Measurements from ENCODE around the gene SF1.
"Not testable (repeated sequence)": the region's sequence is repeated elsewhere in the genome, so short reads cannot be mapped to it uniquely, and the experiment has no call there.

SF1 gene, protein sequence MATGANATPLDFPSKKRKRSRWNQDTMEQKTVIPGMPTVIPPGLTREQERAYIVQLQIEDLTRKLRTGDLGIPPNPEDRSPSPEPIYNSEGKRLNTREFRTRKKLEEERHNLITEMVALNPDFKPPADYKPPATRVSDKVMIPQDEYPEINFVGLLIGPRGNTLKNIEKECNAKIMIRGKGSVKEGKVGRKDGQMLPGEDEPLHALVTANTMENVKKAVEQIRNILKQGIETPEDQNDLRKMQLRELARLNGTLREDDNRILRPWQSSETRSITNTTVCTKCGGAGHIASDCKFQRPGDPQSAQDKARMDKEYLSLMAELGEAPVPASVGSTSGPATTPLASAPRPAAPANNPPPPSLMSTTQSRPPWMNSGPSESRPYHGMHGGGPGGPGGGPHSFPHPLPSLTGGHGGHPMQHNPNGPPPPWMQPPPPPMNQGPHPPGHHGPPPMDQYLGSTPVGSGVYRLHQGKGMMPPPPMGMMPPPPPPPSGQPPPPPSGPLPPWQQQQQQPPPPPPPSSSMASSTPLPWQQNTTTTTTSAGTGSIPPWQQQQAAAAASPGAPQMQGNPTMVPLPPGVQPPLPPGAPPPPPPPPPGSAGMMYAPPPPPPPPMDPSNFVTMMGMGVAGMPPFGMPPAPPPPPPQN

DNA sequence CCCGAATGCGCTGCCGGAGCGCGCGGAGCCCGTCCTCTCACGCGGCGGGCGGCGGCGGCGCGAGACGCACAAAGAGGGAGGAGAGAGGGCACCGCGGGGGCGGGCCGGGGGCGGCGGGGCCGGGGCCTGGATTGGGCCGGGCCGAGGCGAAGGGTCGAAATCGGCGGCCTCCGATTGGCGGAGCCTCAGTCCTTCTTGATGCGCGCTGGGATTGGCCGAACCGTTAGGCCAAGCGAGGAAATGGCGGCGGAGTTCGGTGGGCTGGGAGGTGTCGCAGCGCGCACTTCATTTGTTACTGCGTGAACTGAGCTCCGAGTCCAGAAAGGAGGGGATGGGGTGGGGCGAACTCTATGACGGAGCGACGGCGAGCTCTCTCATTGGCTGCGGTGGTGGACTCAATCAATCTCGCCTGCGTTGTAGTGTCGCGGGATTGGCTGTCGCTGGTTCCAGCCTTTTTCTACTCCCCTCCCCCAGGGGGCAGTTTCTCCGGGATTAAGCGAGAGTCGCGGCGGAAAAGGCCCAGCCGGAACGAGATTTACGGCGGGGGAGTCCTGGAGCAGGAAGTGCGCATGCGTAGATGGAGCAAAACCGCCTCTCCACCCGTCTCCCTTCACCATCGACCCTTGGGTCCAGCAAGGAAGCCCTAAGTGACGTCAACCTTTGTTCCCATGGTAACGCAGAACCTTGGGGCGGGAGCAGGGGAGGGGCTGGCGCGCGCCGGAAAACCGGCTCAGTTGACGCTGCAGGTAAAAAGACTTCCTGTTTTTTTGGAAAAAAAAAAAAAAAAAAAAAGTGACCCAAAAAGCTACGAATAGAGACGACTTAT, at the start of gene SF1:
Gene SF1 (minus strand): TSS at position 70 of the 826 bp plus-strand sequence. CDS start 150 bp downstream, outside the sequence.
- DNase-seq (ENCODE audit: low read depth in 3 of 3, low spot score in 1 of 3) = peak; percentile 90 to 99 (median 98)

DNA sequence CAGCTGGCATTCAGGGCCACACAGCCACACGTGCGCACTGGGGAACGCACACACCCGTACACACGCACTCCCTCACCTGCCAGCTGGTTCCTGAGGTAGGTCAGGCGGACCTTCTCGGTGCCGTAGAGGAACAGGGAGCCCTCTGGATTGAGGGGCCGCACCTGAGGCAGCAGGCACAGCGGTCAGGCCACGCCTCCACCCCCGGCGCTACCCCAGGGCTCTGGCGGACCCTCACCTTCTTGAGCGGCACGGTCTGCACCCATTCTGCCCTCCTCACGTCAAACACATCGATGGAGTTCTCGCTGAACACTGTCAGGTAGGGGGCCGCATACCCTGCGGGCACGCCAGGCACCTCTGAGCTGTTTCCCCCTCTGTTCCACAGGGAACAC, 49.1 kb upstream of the SF1 start:
- no peak for DNase-seq (ENCODE audit: low read depth in 3 of 3, low spot score in 1 of 3)

DNA sequence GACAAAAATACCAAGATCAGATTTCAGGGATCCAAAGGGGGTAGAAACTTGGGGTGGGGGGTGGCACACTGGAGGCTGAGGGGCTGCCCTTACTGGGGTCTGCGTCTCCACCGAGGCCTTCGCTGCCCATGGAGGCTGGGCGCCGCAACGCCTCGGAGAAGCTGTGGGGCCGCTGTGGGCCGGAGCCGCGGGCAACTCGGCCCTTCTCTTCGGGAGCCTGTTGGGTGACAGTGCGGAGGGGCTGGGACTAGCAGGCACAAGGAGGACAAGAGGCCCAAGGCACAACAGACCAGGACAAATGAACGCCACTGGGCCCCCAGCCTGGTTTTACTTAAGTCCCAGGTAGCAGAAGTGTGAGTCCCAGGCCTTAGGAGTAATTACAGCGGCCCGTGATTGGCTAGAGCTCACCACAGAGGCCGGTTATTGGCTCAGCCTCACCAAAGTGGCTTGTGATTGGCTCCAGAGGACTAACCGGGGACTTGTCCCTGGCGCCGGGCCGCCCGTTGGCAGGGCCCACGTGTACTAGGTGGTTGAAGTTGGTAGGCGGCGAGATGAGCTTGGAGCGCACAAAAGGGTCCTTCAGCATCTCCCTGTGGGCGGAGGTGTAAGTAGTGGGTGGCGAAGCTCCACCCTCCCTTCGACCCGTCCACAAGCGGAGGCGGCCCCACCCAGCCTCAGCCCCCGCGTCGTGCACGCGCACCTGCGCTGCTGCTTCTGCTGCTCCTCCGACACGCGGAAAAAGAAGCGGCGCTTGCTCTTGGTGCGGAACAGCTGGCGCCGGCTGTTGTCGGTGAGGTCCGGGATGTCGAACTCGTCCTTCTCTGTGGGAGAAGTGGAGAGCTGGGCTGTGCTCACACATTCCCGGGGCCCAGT, 48.5 kb upstream of the SF1 start:
- no peak for DNase-seq (ENCODE audit: low read depth in 3 of 3, low spot score in 1 of 3)

DNA sequence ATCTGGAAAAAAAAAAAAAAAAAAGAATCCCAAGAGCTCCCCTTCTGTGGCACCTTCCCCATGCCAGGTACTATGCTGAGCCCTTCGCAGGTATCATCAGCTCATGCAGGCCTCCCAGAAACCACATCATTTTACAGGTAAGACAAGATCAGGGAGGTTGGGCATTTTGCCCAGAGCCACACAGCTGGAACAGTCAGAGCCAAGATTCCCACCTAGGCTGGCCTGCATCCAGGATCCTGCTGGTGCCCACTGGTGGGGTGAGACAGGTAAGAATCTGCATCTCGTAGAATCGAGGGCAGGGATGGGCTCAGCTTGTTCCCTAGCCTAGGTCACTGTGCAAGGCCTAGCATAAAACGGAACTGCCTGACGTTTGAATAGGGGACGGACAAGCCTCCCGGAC, 47.7 kb upstream of the SF1 start:
- DNase-seq (ENCODE audit: low read depth in 3 of 3, low spot score in 1 of 3) = no peak

DNA sequence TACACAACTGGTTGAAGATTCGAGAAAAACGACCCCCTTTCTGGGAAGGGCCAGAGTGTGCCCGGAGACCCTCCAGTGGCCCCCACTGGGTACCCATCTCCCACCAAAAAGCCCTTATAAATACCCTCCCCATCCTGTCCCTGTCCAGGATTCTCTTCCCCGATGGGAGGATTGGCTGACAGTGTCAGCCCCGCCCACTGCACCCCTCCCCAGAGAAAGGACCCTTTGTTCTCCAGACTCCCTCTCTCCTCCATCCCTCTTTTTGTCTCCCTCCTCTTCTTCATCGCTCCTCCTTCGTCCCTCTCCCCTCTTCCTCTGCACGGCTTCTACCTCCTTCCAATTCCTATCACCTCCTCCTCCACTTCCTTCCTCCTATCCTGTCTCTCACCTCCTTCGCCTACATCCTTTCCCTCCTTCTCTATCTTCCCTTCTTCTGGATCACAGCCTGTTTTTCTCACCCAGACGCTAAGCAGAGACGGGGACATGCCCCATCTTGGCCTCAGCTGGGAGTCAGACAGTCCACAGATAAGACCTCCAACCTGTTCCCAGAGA, 45.3 kb upstream of the SF1 start:
- DNase-seq (ENCODE audit: low read depth in 3 of 3, low spot score in 1 of 3) = no peak

DNA sequence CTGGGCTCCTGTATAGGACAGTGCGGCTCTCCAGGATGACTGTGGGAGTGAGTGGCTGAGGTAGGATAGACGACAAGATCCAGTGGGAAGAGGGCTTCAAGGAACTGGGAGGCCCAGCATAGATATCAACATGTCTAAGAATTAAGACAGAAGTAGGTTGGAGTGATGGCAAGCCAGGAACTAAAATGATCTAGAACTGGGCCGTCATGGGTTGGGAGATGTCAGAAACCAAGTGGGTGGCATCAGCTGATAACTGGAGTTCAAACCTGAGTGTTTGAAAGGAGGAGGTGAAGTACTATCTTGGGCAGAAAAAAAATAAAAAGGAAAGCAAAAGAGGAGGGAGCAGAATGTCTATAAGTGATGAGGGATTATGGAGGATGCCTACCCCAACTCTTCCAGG, 39.1 kb upstream of the SF1 start:
- no peak for DNase-seq (ENCODE audit: low read depth in 3 of 3, low spot score in 1 of 3)

DNA sequence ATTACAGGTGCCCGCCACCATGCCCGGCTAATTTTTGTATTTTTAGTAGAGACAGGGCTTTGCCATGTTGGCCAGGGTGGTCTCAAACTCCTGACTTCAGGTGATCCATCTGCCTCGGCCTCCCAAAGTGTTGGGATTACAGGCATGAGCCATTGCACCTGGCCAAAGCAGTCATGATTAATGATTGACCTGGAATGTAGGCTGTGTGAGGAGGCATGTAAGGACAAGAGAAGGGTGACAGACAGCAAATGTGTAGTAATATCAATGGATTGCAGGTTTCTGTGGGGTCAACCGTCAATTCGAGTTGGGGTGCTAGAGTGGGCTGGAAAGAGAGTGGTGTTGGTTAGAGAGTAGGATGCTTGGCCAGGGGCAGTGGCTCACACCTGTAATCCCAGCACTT, 37.1 kb upstream of the SF1 start:
- DNase-seq (ENCODE audit: low read depth in 3 of 3, low spot score in 1 of 3) = not testable (repeated sequence)

DNA sequence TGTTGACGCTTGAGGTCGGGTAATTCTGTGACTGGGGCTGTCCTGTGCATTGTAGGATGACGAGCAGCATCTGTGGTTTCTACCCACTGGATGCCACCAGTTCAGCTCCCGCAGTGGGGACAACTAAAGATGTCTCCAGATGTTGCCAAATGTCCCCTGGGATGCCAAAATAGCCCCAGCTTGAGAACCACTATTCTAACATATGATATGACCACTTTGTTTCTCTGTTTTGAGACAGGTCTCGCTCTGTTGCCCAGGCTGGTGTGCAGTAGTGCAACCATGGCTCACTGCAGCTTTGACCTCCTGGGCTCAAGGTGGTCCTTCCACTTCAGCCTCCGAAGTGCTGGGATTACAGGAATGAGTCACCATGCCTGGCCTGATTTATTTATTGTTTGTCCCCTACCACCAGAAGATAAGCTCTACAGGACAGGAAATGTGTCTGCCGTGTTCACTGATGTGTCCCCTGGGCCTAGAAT, 36.4 kb upstream of the SF1 start:
- no peak for DNase-seq (ENCODE audit: low read depth in 3 of 3, low spot score in 1 of 3)

DNA sequence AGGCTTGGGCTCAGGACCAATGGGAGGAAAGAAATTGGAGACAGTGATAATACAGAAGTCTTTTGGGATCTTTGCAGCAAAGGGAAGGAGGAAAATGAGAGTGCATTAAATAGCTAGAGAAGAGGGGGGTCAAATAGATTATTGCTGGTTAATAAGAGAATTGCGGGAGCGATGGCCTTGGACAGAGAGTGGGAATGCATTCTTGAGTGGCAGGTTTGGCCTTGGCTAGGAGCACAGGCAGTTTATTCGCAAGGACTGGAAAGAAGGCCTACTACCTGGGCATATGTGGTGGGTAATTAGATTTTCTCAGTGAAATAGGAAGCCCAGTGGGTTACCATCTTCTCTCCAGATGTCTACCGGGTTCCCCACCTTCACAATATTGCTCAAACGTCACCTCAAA, 35.5 kb upstream of the SF1 start:
- no peak for DNase-seq (ENCODE audit: low read depth in 3 of 3, low spot score in 1 of 3)

DNA sequence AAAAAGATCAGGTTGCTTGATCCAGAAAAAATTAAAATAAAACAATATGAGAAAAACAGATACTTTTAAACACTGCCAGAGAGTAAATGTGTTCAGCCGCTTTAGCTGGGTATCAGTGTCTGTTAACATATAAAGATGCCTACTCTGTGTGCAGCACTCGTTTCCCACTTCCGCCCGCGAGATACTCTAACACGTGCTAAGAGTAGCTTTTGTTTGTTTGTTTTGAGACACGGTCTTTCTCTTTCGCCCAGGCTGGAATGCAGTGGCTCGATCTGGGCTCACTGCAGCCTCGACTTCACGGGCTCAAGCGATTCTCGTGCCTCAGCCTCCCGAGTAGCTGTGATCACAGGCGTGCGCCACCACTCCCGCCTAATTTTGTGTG, 32.5 kb upstream of the SF1 start:
- no peak for DNase-seq (ENCODE audit: low read depth in 3 of 3, low spot score in 1 of 3)

DNA sequence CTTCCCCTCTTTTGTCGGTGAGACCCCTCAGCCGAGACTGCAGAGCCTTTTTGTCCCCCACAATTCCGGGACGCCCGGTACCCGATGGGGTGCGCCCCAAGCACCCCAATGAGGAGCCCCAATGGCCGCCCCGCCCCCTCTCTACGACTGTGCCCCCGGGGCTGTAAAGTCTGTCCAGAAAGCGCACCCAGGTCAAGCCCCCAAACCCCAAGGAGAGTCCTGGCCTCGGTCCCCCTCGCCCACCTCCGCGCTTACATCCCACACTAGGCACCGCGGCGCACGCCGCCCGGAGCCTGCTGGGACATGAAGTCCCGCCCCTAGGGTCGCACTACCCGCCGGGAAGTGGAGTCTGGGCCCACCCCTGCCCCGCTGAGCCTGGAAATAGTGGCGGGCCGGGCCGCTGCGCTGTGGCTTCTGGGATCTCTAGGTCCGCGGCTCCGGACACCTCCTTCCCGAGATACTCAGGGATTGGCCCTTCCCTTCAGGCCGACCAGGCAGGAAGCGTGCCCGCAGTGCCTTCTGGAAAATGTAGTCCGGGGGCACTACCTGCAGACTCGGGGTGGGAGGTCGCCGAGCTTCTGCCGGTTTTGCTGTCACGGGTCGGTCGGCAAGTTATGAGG, 32.0 kb upstream of the SF1 start, which contains the start of gene MEN1:
Gene MEN1 (minus strand): TSS at position 281 of the 620 bp plus-strand sequence. CDS start 442 bp downstream, outside the sequence.
- DNase-seq (ENCODE audit: low read depth in 3 of 3, low spot score in 1 of 3) = peak; percentile 31 to 67 (median 55)

DNA sequence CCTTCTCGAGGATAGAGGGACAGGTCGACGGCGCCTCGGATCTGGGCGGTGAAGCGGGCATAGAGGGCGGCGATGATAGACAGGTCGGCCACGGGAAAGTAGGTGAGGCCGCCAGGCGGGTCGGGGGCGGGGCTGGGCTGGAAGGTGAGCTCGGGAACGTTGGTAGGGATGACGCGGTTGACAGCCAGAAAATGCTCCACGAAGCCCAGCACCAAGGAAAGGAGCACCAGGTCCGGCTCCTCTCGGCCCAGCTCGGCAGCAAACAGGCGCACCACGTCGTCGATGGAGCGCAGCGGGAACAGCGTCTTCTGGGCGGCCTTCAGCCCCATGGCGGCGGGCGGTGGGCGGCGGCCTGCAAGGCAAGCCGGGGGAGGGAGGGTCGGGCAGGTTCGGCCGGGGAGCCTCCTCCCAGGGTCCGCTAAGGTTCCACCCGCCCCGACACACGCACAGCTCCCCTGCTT, 31.5 kb upstream of the SF1 start:
- DNase-seq (ENCODE audit: low read depth in 3 of 3, low spot score in 1 of 3) = no peak

DNA sequence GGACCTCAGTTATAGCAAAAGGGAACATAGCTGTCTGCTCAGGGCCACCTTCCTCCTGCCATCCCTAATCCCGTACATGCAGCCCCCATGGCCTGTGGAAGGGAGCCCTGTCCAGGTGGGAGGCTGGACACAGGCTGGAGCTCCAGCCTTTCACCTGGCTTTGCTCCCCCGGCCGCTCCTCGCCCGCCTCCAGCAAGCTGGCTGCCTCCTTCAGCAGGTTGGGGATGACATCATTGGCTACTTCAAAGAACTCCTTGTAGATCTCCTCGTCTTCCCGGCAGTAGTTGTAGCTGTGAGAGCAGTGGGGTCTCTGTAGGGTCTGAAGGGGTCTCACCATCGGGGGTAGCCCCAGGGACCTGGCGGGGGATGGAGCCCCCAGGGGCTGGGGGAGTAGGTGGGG, 27.1 kb upstream of the SF1 start:
- DNase-seq (ENCODE audit: low read depth in 3 of 3, low spot score in 1 of 3) = no peak

DNA sequence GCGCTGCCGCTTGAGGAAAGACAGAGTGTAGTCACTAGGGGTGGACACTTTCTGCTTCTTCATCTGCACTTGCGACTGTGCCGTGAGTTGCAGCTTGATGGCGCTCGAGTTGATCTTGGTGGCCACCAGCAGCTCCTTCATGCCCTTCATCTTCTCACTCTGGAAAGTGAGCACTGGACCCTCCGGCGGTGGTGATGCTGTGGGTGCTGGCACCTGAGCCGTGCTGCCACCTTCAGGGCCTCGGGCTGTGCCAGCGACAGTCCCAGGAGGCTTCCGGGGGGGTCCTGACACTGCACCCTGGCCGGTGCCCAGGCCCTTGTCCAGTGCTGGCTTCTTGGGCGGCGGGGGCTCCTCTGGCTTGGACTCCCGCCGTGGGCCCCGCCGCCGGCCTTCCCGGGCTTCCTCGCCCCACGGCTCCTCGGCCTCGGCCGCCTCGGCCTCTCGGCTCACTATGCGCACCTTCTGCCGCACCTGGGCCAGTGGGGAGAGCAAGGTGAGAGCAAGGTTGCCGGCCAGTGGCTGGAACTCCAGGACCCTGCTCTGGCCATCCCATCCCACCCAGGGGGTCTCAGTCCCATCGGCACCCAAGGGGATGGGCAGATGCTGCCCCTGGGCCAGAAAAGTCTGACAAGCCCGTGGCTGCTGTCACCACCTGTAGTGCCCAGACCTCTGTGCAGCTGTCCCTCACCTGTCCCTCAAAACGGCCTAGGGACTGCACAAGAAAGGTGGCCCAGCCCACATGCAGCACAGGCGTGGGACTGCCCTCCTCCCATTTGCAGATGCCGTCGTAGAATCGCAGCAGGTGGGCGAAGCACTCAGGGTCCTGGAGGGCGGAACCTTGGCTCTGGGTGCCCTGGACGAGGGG, 26.2 kb upstream of the SF1 start:
- no peak for DNase-seq (ENCODE audit: low read depth in 3 of 3, low spot score in 1 of 3)

DNA sequence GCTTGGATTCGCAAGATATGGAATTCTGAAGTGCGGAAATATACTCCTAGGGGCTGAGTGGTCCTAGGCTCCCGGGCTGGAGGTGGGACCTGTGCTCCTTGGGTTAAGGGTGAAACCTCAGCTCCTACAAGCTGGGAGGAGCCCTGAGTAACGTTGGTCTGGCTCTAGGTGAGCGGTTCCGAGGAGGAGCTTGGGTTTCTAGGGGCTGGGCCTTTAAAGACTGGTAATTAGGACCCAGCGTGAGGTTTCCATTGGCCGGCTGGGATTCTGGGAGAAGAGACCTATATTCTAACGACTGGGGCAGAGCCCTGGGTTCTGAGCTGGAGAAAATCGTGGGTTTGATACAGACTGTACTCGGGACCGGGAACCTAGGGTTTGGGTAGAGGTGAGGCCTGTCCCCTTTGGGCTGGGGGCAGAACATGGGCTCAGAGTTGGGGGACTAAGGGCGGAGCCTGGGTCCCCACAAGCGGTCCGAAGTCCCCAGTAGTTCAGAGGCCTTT, 25.6 kb upstream of the SF1 start:
- DNase-seq (ENCODE audit: low read depth in 3 of 3, low spot score in 1 of 3) = no peak

DNA sequence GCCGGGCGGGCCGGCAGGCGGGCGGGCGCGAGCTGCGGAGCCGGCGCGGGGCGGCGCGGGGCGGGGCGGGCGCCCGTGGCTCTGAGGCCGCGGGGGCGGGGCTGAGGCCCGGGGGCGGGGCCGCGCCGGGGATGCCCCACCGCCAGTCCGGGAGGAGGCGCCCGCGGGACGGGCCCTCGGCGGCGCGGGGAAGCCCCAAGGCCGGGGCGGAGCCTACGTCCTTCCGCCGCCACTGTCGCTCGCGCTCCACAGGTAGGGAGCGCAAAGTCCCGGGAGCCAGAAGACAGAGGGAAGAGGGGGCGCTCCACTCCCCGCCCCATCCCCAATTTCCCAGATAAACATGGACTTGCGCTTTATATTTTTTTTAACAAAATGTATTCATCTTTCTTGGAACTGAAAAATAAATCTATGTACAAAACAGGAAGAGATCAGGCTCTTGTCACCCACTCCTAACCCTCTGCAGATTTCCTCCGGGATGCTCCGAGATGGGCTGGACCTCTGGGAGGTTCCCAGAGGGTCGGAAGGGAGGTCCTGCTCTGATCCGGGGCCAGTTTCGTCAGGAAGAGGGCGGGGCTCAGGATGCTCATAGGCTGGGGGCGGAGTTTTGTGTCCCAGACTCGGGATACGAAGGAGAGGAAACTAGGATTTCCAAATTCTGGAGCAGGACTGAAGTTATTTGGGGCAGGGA, 25.0 kb upstream of the SF1 start, which contains the start of gene MAP4K2:
Gene MAP4K2 (minus strand): TSS at position 57 of the 688 bp plus-strand sequence. CDS start 65 bp downstream, outside the sequence.
- peak; percentile 70 to 82 (median 73) for DNase-seq (ENCODE audit: low read depth in 3 of 3, low spot score in 1 of 3)

DNA sequence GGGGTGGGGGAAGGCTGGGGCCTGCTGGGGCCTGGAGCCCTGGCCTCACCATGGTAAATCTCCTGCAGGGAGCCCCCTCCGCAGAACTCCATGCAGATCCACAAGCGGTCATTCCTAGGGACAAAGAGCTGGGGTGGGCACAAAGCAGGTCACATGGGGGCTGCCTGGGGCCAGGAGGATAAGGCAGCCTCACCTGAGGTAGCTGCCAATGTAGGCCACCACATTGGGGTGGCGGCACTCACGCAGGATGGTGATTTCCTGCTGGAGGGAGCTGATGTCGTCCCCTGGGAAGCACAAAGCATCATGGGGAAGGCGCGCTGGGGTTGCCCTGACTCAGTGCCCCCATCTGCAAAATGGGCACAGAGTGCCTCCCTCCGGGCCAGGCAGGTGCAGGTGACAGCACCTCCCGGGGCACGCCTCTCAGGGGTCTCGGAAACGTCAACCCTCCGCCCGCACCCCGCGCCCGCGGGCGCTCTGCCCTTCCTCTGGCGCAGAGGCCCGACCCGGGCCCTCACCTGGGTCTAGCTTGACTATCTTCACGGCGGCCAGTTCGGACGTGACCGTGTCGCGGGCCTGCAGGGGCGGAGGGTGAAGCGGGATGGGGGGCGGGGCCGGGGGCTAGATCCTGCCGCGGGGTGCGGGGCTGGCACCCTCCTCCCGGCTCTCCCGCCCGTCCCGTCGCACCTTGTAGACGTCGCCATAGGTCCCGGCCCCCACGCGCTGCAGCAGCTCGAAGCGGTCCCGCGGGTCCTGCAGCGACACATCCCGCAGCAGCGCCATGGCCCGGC, 24.2 kb upstream of the SF1 start:
- DNase-seq (ENCODE audit: low read depth in 3 of 3, low spot score in 1 of 3) = no peak
